Activated CD8-positive, alpha-beta memory T cell treated with anti-CD3 and anti-CD28 coated beads, Interleukin-2, amount 50 U/mL, for 24 hours (primary cell): ENCODE data around the gene HBE1.

ENCODE experiments used
- DNase-seq: peaks from one replicate; pipeline ENCODE4 v3.0.0-alpha.2; 2020; ENCODE audit errors: extremely low read depth

HBE1 gene

DNA sequence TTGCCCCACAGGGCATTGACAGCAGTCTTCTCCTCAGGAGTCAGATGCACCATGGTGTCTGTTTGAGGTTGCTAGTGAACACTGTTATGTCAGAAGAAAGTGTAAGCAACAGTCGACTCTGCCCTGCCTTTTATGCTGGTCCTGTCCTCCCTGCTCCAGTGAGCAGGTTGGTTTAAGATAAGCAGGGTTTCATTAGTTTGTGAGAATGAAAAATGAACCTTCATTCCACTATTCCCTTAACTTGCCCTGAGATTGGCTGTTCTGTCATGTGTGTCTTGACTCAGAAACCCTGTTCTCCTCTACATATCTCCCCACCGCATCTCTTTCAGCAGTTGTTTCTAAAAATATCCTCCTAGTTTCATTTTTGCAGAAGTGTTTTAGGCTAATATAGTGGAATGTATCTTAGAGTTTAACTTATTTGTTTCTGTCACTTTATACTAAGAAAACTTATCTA, 35.3 kb downstream of the HBE1 start, which contains the start of gene HBD:
Gene HBD, minus strand, starts transcription at position 103 of the 454 bp plus-strand sequence. Its CDS starts 50 bp downstream, at position 53.
- DNase-seq, result no peak

DNA sequence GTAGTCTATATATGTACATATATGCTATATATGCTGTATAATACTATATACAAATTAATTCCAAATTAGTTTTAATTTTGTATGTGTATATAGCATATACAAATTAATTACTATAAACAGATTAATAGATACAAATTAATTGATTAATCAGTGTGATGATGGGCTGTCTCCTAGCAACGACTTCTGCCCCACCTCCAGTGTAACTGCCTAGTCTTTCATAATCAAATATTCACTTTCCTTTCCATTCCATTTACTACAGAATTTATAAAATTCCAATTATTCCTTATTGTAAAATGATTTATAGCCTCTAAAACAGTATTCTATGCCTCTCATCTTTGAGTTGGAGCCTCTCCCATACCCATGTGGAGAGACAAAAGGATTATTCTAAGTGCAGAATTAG, 36.4 kb downstream of the HBE1 start:
- no peak for DNase-seq

DNA sequence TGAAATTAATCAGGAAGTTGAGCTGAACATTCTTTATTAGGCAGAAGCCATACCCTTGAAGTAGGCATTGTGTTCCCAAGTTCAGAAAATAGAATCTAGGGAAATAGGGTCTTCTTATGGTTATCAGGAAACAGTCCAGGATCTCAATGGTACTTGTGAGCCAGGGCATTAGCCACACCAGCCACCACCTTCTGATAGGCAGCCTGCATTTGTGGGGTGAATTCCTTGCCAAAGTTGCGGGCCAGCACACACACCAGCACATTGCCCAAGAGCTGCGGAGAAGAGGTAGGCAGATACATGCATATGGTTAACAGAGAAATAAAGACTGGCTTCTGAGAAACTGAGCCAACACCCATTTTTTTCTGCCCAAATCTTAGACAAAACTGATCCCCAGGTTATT, 36.9 kb downstream of the HBE1 start:
- DNase-seq, result no peak

DNA sequence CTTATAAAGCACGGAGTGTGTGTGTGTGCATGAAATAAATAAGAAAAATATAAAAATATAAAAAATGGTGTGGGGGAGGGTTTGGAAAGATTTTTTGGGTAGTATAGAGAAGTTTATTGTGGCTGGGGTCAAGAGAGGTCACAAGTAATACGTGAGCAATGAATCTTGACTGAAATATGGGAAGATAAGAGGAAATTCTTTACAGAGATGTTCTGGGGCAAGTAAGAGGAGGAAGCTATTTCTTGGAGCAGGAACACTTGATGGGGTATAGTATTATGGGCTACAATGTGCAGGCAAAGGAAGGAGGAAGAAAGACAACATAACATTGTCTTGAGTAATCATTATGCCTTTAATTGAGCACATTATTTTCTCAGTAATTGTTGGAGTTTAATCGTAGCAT, 37.6 kb downstream of the HBE1 start:
- no peak for DNase-seq

DNA sequence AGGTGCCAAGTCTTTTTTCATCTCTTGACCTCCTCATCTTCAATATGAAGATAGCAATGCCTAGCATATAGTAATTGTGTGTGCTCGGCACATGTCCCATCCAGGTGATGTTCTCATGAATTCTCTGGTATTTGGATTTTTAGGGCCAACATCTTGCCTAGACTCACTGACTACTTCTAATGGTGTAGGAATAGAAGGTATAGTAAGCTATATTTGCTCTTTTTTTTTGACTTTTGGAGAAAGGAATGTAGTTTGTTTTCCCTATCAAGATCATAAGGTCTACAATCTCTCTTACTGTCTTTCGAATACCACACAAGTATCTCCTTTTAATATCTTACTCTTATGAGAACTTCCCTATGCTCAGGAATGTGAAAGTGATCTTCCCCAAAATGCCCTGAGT, 38.6 kb downstream of the HBE1 start:
- DNase-seq, result no peak

DNA sequence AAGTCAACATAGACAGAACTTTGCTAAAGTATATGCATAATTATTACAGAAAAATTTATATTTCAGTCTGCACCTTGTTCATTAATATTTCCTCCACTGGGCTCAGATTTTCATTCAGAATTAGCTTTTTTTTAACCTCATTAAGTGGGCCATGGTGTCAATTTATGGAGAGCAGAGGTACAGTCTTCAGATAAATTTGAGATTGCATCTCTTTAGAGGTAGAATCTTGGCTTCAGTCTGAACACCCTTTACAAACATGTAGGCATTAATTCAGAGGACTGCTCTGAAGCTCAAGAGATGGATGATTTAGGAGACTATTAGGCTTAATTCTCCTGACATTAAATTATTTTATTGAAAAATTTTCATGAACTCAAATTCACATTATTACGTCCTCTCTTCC, 39.5 kb downstream of the HBE1 start:
- no peak for DNase-seq

DNA sequence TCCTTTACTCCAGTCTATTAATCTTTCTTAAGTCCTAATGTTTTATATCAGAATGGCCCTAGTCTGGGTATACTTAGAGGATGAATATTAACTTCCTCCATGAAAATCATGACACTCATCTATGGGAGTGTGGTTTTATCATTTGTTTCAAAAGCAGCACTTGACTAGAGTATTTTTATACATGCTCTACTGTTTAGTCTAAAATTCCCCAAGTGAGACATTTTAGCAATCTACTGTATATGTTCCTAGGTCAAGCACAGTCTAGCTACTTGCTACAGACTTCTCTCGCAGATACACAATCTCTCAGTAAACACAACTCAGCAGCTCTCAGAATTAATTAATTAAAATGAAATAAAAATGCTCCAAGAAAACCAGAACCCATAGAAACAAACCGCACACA, 39.9 kb downstream of the HBE1 start:
- DNase-seq, result no peak

DNA sequence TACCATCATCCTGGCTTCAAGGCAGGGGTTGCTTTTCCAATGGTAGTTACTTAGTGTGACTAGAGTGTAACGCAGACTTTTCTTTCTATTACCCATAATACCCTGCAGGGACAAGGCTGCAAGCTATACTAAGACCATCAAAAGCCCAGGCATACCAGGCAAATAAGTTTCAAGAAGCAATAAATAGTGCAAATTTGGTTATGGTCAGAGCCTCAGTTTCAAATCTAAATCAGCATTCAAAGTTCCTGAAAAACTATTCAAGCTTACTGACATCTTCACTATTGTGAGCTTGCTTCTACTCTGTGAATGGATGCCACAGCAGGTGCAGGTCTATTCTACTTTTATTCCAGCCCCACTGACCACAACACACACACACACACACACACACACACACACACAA, 40.4 kb downstream of the HBE1 start:
- DNase-seq, result no peak

DNA sequence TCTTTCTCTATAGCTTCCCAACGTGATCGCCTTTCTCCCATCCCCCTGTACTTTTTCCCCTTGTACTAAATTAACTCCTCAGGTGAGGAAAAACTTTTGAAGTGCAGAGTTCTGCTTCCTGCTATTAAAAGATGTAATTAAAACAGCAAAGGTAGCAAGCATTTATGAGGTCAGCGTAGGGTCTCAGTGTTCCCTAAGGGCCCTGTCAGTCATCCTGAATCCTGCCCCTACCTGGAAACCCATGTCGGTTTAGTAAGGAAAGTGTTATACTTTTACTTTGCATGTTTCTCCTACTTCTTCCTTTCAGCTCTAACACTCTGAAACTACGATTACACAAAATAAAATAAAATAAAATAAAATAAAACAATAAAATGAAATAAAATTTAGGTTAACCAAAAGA, 41.6 kb downstream of the HBE1 start:
- DNase-seq, result no peak

DNA sequence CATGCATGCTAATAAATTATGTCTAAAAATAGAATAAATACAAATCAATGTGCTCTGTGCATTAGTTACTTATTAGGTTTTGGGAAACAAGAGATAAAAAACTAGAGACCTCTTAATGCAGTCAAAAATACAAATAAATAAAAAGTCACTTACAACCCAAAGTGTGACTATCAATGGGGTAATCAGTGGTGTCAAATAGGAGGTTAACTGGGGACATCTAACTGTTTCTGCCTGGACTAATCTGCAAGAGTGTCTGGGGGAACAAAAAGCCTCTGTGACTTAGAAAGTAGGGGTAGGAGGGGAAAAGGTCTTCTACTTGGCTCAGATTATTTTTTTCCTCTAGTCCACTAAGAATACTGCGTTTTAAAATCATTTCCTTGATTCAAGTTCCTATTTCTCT, 42.1 kb downstream of the HBE1 start:
- no peak for DNase-seq

DNA sequence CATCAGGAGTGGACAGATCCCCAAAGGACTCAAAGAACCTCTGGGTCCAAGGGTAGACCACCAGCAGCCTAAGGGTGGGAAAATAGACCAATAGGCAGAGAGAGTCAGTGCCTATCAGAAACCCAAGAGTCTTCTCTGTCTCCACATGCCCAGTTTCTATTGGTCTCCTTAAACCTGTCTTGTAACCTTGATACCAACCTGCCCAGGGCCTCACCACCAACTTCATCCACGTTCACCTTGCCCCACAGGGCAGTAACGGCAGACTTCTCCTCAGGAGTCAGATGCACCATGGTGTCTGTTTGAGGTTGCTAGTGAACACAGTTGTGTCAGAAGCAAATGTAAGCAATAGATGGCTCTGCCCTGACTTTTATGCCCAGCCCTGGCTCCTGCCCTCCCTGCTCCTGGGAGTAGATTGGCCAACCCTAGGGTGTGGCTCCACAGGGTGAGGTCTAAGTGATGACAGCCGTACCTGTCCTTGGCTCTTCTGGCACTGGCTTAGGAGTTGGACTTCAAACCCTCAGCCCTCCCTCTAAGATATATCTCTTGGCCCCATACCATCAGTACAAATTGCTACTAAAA, 42.9 kb downstream of the HBE1 start, which contains the start of gene HBB:
Gene HBB, minus strand, starts transcription at position 340 of the 579 bp plus-strand sequence. Its CDS starts 50 bp downstream, at position 290.
- no peak for DNase-seq

DNA sequence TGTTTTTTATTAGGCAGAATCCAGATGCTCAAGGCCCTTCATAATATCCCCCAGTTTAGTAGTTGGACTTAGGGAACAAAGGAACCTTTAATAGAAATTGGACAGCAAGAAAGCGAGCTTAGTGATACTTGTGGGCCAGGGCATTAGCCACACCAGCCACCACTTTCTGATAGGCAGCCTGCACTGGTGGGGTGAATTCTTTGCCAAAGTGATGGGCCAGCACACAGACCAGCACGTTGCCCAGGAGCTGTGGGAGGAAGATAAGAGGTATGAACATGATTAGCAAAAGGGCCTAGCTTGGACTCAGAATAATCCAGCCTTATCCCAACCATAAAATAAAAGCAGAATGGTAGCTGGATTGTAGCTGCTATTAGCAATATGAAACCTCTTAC, 44.3 kb downstream of the HBE1 start:
- no peak for DNase-seq

DNA sequence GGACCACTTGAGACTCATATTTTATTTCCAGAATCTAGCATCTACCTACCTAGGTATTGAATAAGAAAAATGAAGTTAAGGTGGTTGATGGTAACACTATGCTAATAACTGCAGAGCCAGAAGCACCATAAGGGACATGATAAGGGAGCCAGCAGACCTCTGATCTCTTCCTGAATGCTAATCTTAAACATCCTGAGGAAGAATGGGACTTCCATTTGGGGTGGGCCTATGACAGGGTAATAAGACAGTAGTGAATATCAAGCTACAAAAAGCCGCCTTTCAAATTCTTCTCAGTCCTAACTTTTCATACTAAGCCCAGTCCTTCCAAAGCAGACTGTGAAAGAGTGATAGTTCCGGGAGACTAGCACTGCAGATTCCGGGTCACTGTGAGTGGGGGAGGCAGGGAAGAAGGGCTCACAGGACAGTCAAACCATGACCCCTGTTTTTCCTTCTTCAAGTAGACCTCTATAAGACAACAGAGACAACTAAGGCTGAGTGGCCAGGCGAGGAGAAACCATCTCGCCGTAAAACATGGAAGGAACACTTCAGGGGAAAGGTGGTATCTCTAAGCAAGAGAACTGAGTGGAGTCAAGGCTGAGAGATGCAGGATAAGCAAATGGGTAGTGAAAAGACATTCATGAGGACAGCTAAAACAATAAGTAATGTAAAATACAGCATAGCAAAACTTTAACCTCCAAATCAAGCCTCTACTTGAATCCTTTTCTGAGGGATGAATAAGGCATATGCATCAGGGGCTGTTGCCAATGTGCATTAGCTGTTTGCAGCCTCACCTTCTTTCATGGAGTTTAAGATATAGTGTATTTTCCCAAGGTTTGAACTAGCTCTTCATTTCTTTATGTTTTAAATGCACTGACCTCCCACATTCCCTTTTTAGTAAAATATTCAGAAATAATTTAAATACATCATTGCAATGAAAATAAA, 44.9 kb downstream of the HBE1 start:
- no peak for DNase-seq

DNA sequence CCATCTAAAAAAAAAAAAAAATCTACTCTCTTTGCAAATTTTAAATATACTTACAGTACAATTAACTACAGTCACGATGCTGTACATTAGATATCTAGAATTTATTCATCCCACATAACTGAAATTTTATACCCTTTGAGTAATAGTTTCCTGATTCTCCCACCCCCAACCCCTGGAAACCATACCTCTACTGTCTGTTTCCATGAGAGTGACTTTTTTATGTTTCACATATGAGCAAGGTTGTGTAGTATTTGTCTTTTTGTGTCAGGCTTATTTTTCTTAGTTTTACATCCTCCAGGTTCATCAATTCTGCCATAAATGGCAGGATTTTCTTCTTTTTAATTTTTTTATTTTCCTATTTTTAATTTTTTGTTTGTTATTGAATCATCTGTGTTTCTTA, 46.1 kb downstream of the HBE1 start:
- DNase-seq, result no peak

DNA sequence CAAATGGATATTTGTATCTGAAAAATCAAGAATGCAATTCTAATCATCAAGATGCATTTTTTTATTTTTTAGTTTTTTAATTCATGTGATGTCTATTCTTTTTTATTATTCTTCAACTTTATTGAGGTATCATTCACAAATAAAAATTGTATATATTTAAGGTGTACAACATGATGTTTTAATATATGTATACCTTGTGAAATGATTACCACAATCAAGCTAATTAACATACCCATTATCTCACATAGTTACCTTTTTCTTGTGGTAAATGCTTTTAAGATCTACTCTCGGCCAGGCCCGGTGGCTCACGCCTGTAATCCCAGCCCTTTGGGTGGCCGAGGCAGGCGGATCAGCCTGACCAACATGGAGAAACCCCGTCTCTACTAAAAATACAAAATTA, 46.6 kb downstream of the HBE1 start:
- DNase-seq, result no peak
